GM13977 (cell line): ENCODE data around the gene NR2E1.

Experiments
- DNase-seq: peaks from one replicate; pipeline ENCODE4 v3.0.0; 2012; ENCODE audit warnings: low spot score
- in situ Hi-C: fragments of 300-500 bp; cut with MboI; formaldehyde crosslinking; loops from one replicate; pipeline ENCODE4 v1.12.0; 2022; ENCODE audit warnings: low sequenced_read_pairs, low pct_unique_long_range_greater_than_20kb, mixed read lengths, inconsistent platforms; ENCODE audit not compliant: unreplicated experiment
- TF ChIP-seq, protein P1 (sequence below): IDR thresholded peaks from 2 replicates; pipeline ENCODE4 v1.5.1; 2012; ENCODE audit warnings: mild to moderate bottlenecking, control low read depth; ENCODE audit not compliant: insufficient read depth; ENCODE audit errors: extremely low read depth, missing control alignments

NR2E1 gene

GRCh38 chr6:108159981-108160380 lies 5.8 kb upstream of the NR2E1 start:
- TF ChIP-seq, protein P1, sequence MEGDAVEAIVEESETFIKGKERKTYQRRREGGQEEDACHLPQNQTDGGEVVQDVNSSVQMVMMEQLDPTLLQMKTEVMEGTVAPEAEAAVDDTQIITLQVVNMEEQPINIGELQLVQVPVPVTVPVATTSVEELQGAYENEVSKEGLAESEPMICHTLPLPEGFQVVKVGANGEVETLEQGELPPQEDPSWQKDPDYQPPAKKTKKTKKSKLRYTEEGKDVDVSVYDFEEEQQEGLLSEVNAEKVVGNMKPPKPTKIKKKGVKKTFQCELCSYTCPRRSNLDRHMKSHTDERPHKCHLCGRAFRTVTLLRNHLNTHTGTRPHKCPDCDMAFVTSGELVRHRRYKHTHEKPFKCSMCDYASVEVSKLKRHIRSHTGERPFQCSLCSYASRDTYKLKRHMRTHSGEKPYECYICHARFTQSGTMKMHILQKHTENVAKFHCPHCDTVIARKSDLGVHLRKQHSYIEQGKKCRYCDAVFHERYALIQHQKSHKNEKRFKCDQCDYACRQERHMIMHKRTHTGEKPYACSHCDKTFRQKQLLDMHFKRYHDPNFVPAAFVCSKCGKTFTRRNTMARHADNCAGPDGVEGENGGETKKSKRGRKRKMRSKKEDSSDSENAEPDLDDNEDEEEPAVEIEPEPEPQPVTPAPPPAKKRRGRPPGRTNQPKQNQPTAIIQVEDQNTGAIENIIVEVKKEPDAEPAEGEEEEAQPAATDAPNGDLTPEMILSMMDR = no peak
- DNase-seq = no peak
- in situ Hi-C loops = loop anchor here (5.0 kb wide), 1 partner anchor 43 kb away; no protein-coding TSS in a partner anchor

GRCh38 chr6:108161724-108162282 lies 4.0 kb upstream of the NR2E1 start:
- in situ Hi-C loops = loop anchor here (5.0 kb wide), 1 partner anchor 45 kb away; no protein-coding TSS in a partner anchor
- TF ChIP-seq, protein P1 = no peak
- DNase-seq = no peak

- in situ Hi-C loops = loop anchor here (5.0 kb wide), 1 partner anchor 46 kb away; no protein-coding TSS in a partner anchor
- DNase-seq = no peak
- TF ChIP-seq, protein P1 = peak; percentile 10
These were observed 2.6 kb upstream of the NR2E1 start for GRCh38 chr6:108163267-108163643.

DNA sequence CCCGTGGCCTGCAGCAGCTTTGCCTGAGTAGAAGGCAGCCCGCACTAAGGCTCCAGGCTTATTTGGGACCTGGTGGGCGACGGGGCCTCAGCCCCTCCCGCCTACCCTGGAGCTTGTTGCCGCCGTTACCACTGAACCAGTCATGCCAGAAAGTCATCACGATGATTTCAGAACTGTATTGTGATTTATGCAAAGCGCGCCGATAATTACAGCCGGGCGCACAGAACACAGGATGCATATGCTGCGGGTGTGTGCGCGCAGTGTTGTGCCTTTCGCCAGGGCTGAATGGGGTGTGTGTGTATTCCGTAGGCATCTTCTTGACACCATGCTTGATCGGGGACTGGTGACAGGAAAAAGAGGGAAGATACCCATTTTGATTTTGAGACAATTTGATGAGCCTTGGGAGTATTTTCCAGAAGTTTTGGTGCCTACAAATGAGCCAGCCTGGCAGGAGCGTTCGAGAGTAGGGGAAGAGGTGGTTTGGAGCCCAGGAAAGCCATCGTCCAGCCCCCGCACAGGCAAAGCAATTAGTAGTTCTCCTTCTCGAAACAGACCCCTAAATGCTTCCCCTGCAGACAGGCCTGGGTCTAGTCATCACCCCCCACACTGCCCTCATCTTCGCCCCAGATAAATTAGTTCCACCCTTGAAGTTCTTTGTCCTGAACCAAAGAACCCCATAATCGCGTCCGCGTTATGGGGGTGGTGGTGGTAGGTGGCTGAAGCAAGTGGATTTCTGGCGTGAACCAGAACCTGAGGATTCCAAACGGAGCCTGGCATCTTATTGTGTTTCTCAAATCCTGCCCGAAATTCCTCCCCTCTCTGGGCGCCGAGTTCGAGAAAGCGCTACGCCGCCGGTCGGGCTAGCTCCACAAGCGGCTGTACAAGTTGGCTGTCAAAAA lies 1.9 kb upstream of the NR2E1 start:
- DNase-seq = no peak
- TF ChIP-seq, protein P1 = no peak
- in situ Hi-C loops = loop anchor here (5.0 kb wide), 1 partner anchor 47 kb away; no protein-coding TSS in a partner anchor

GRCh38 chr6:108164543-108164814 lies 1.3 kb upstream of the NR2E1 start:
- DNase-seq = no peak
- in situ Hi-C loops = loop anchor here (5.0 kb wide), 1 partner anchor 47 kb away; no protein-coding TSS in a partner anchor
- TF ChIP-seq, protein P1 = no peak

DNA sequence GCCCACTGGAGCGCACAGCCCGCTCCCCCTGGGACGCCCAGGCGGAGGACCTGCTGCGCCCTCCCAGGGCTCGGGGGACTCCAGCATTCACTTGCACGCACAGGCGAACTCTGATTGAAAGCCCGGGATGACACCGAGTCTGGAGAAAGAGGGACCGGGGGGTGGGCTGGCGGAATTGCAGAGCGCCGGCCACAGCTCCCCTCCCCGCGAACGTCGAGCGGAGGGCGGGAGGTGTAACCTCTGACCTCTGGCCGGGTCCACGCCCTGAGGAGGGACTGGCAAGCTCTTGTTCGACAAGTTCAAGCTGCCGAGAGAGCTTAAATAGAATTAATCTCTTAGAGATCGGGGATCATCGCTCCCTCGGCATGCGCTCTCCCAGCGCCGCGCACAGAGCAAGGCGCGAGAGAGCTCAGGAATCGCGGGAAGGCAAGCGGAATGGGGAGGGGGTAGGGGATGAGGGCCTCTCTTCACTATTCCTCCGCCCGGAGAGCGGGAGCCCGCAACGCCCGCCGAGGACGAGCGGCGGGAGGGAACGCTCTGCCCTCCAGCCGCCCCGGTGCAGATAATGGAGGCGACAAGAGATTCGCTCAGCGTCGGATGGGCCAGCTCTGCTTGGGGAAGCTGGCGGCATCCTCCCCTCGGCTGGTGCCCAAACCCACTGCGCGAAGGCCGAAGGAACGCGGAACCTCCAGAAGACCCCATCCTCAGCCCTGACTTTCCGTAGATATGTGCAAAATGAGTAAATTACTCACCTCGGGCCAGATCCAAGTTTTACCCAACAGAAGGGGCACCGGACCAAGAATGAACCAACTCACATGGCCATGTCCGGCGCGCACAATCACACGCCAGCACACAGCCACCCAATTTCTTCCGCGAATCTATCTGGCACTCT lies 761 bp upstream of the NR2E1 start:
- TF ChIP-seq, protein P1 = no peak
- no peak for DNase-seq
- in situ Hi-C loops = loop anchor here (5.0 kb wide), 1 partner anchor 48 kb away; no protein-coding TSS in a partner anchor
